NCI-H2107 (cell line): ENCODE results near the gene MAML2.

ENCODE experiments used
- DNase-seq: peaks from one replicate; lab custom pipeline; 2025; lab: John Stamatoyannopoulos, UW

Gene MAML2

GRCh38 chr11:96036863-96037262, 306.1 kb downstream of the MAML2 start:
- DNase-seq: peak; percentile 15

- no peak for DNase-seq
These were observed 307.3 kb downstream of the MAML2 start for GRCh38 chr11:96035740-96036078.

- DNase-seq: no peak
These were observed 307.8 kb downstream of the MAML2 start for GRCh38 chr11:96035031-96035739.

GRCh38 chr11:96033599-96033998, 309.4 kb downstream of the MAML2 start:
- DNase-seq: no peak

- DNase-seq: no peak
These were observed 309.9 kb downstream of the MAML2 start for GRCh38 chr11:96033095-96033494.

- no peak for DNase-seq
These were observed 314.2 kb downstream of the MAML2 start for GRCh38 chr11:96028746-96029145.

GRCh38 chr11:96027021-96027420, 316.0 kb downstream of the MAML2 start:
- no peak for DNase-seq

GRCh38 chr11:96026310-96026709, 316.7 kb downstream of the MAML2 start:
- no peak for DNase-seq

GRCh38 chr11:96024666-96025065, 318.3 kb downstream of the MAML2 start:
- DNase-seq: no peak

- DNase-seq: no peak
These were observed 319.7 kb downstream of the MAML2 start for GRCh38 chr11:96023275-96023674.

- DNase-seq: no peak
These were observed 320.9 kb downstream of the MAML2 start for GRCh38 chr11:96021901-96022650.

- DNase-seq: no peak
These were observed 322.9 kb downstream of the MAML2 start for GRCh38 chr11:96019810-96020747.

- no peak for DNase-seq
These were observed 323.7 kb downstream of the MAML2 start for GRCh38 chr11:96019281-96019680.

GRCh38 chr11:96017856-96018255, 325.1 kb downstream of the MAML2 start:
- no peak for DNase-seq

- no peak for DNase-seq
These were observed 326.0 kb downstream of the MAML2 start for GRCh38 chr11:96016978-96017502.

GRCh38 chr11:96015906-96016565, 327.0 kb downstream of the MAML2 start:
- DNase-seq: no peak

GRCh38 chr11:96014217-96014616, 328.8 kb downstream of the MAML2 start:
- no peak for DNase-seq

GRCh38 chr11:96013461-96014213, 329.4 kb downstream of the MAML2 start:
- no peak for DNase-seq

GRCh38 chr11:96012086-96012824, 330.7 kb downstream of the MAML2 start:
- no peak for DNase-seq

GRCh38 chr11:96010683-96011082, 332.3 kb downstream of the MAML2 start:
- no peak for DNase-seq
